ENCODE results near the gene QRICH1.

QRICH1 gene

GRCh38 chr3:49028673-49029562 lies 65.0 kb downstream of the QRICH1 start, which contains the start of gene IMPDH2:
Gene IMPDH2, minus strand, starts transcription at chr3:49029398. Its CDS starts 48 bp downstream, at chr3:49029350.
- peak within 1 kb of the TSS; percentile 97 for H3K4me3 ChIP-seq (ENCODE audit: low read depth, low read length)
- TF ChIP-seq CTCF (IDR thresholded peaks at IDR 0.05; ENCODE audit: control insufficient read depth, extremely low read depth, insufficient read depth), result no peak; the same call in 1 of the 2 replicates
- DNase-seq (ENCODE audit: low read depth), result no peak

GRCh38 chr3:49028298-49028672 lies 65.6 kb downstream of the QRICH1 start:
- TF ChIP-seq CTCF (IDR thresholded peaks at IDR 0.05; ENCODE audit: control insufficient read depth, extremely low read depth, insufficient read depth), result no peak
- DNase-seq (ENCODE audit: low read depth), result no peak
- H3K4me3 ChIP-seq (ENCODE audit: low read depth, low read length), result peak overlapping the region; percentile 97

- no peak for DNase-seq (ENCODE audit: low read depth)
- peak overlapping the region; percentile 97; the same call in 1 of the 2 replicates for H3K4me3 ChIP-seq (ENCODE audit: low read depth, low read length)
- TF ChIP-seq CTCF (IDR thresholded peaks at IDR 0.05; ENCODE audit: control insufficient read depth, extremely low read depth, insufficient read depth), result no peak
These were observed 66.2 kb downstream of the QRICH1 start for GRCh38 chr3:49027634-49028033.

- DNase-seq (ENCODE audit: low read depth), result no peak
- no peak overlapping the region for H3K4me3 ChIP-seq (ENCODE audit: low read depth, low read length)
- no peak for TF ChIP-seq CTCF (IDR thresholded peaks at IDR 0.05; ENCODE audit: control insufficient read depth, extremely low read depth, insufficient read depth)
These were observed 67.3 kb downstream of the QRICH1 start for GRCh38 chr3:49026536-49026935.

GRCh38 chr3:49025793-49026520 lies 67.9 kb downstream of the QRICH1 start:
- no peak for TF ChIP-seq CTCF (IDR thresholded peaks at IDR 0.05; ENCODE audit: control insufficient read depth, extremely low read depth, insufficient read depth)
- H3K4me3 ChIP-seq (ENCODE audit: low read depth, low read length), result no peak overlapping the region
- DNase-seq (ENCODE audit: low read depth), result no peak

- TF ChIP-seq CTCF (IDR thresholded peaks at IDR 0.05; ENCODE audit: control insufficient read depth, extremely low read depth, insufficient read depth), result no peak
- H3K4me3 ChIP-seq (ENCODE audit: low read depth, low read length), result no peak overlapping the region
- no peak for DNase-seq (ENCODE audit: low read depth)
These were observed 68.7 kb downstream of the QRICH1 start for GRCh38 chr3:49025005-49025792.

Measured in LNCaP clone FGC (cell line).